ENCODE measurements around the gene HTD2. TPM values are rescaled to one million over a fixed set of nuclear protein-coding genes. Genes with fewer than 3 reads are reported as not detected.

HTD2 gene
- total RNA-seq (2022; extraction: Qiagen RNA extraction; ENCODE audit: low read depth) = 3.8 to 8.1 TPM (median 6.6 TPM) in 5 replicates

GRCh38 chr3:58305882-58306711 lies at the start of gene HTD2, which contains the start of gene RPP14:
HTD2 (plus strand) TSS chr3:58306520; CDS start chr3:58317614, 11,094 bp downstream.
RPP14 (plus strand) TSS chr3:58306245; CDS start chr3:58310330, 4,085 bp downstream.

GRCh38 chr3:58332575-58333188 lies 26.4 kb downstream of the HTD2 start, which contains the start of gene PXK:
PXK (plus strand) TSS chr3:58332892; CDS start chr3:58332989, 97 bp downstream.

Other genes starting within 250 kb of the HTD2 start
- gene DNASE1L3, start 95.5 kb upstream of the HTD2 start, total RNA-seq (2022; extraction: Qiagen RNA extraction; ENCODE audit: low read depth) = 0.20 TPM in 1 of 5 replicates, not detected in the others
- gene ABHD6, start 68.7 kb upstream of the HTD2 start, total RNA-seq (2022; extraction: Qiagen RNA extraction; ENCODE audit: low read depth) = 12.1 to 15.8 TPM (median 14.5 TPM) in 5 replicates
- 11.2 to 13.5 TPM (median 13.3 TPM) in 5 replicates for gene RPP14, start 275 bp upstream of the HTD2 start, total RNA-seq (2022; extraction: Qiagen RNA extraction; ENCODE audit: low read depth)
- 5.6 to 7.4 TPM (median 6.4 TPM) in 5 replicates for gene PXK, start 26.4 kb downstream of the HTD2 start, total RNA-seq (2022; extraction: Qiagen RNA extraction; ENCODE audit: low read depth)
- gene PDHB, start 127.3 kb downstream of the HTD2 start, total RNA-seq (2022; extraction: Qiagen RNA extraction; ENCODE audit: low read depth) = 56.2 to 68.2 TPM (median 63.3 TPM) in 5 replicates
- 4.9 to 11.5 TPM (median 9.0 TPM) in 5 replicates for gene KCTD6, start 185.6 kb downstream of the HTD2 start, total RNA-seq (2022; extraction: Qiagen RNA extraction; ENCODE audit: low read depth)
- gene ACOX2, start 230.7 kb downstream of the HTD2 start, total RNA-seq (2022; extraction: Qiagen RNA extraction; ENCODE audit: low read depth) = 6.4 to 11.1 TPM (median 9.6 TPM) in 5 replicates

Measured in A549 treated with RU486 at 1 μM for 4 hours (cell line).